Right lobe of liver (tissue), 4 donors: Measurements from ENCODE around the gene SNTB2.

ENCODE experiments used
- POLR2A ChIP-seq: fragments of 450-650 bp; IDR thresholded peaks from one replicate; pipeline ENCODE4 v1.6.1; 2017; ENCODE audit warnings: antibody characterized with exemption, mild to moderate bottlenecking
- TF ChIP-seq, protein P1 (sequence below), 4 donors: fragments of 200-600 bp in 3 of 4; fragments of 450-650 bp in 1 of 4; IDR thresholded peaks; one replicate each; pipeline versions ENCODE4 v1.5.1 to v1.8.0; 2016 to 2022; ENCODE audit warnings: antibody characterized with exemption in 4 of 4, mild to moderate bottlenecking in 2 of 4
- donor health status: DM: no; HTN: no; CAD: no.
- donor health status: DM: no; HTN: no; CAD: no.
- donor health status: DM: no; HTN: yes; CAD: no.

DNA sequence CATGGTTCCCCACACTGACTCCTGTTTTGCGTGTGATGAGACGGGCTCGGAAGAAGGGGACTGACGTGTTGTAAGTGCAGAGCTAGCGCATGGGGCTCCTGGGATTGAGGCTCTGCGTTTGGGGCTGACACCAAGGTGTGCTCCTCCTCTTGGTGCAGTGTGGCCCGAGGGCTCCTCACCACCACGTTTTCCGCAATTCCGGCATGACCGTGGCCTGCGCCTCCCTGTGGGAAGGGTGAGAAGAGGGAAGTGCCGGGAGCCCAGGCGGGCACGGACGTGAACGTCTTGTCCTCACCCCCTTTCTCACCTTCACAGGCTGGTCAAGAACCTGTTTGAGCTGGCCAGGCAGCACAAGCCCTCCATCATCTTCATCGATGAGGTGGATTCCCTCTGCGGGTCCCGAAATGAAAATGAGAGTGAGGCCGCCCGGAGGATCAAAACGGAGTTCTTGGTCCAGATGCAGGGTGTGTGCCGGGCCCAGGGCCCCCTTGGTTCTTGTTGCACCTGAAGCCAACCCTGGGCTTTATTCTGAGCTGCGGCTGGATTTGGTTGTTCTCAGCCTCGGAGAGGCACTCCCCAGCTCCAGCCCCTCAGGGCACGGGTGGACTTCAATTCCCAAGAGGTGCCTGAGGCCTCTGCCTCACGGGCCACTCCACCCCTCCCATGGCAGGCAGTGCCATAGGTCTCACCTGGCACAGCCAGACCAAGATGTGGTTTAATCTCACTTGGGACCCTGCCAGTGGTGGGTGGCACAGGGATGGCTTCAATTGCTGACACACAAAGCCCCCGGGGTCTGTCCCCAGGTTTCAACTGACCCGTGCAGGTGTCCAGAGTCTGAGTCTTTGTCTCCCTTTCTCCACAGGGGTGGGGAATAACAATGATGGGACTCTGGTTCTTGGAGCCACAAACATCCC lies 133.1 kb downstream of the SNTB2 start:
- TF ChIP-seq POLR2A: no peak
- TF ChIP-seq, protein P1, sequence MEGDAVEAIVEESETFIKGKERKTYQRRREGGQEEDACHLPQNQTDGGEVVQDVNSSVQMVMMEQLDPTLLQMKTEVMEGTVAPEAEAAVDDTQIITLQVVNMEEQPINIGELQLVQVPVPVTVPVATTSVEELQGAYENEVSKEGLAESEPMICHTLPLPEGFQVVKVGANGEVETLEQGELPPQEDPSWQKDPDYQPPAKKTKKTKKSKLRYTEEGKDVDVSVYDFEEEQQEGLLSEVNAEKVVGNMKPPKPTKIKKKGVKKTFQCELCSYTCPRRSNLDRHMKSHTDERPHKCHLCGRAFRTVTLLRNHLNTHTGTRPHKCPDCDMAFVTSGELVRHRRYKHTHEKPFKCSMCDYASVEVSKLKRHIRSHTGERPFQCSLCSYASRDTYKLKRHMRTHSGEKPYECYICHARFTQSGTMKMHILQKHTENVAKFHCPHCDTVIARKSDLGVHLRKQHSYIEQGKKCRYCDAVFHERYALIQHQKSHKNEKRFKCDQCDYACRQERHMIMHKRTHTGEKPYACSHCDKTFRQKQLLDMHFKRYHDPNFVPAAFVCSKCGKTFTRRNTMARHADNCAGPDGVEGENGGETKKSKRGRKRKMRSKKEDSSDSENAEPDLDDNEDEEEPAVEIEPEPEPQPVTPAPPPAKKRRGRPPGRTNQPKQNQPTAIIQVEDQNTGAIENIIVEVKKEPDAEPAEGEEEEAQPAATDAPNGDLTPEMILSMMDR (IDR thresholded peaks at IDR 0.05): no peak
